Hepatocyte (in vitro differentiated cells): ENCODE data around the gene TPPP2. TPM values are rescaled to one million over a fixed set of nuclear protein-coding genes. Genes with fewer than 3 reads are reported as not detected.

Experiments
- DNase-seq: peaks from one replicate; pipeline ENCODE4 v3.0.0-alpha.2; 2016; ENCODE audit warnings: low spot score
- H2AFZ ChIP-seq: fragments of 200-600 bp; sonication (generic); 2 replicates; pipeline ENCODE4 v1.6.0; 2016; ENCODE audit warnings: antibody characterized with exemption, mild to moderate bottlenecking
- H3K27ac ChIP-seq: fragments of 200-600 bp; sonication (generic); 2 replicates; pipeline ENCODE4 v1.5.1; 2016; ENCODE audit warnings: mild to moderate bottlenecking
- H3K27me3 ChIP-seq: fragments of 200-600 bp; sonication (generic); 2 replicates; pipeline ENCODE4 v1.6.1; 2016
- H3K36me3 ChIP-seq: fragments of 200-600 bp; sonication (generic); replicated peaks from 2 replicates; pipeline ENCODE4 v1.5.1; 2016; ENCODE audit warnings: low read depth; ENCODE audit not compliant: insufficient read depth
- H3K4me1 ChIP-seq: fragments of 200-600 bp; sonication (generic); 2 replicates; pipeline ENCODE4 v1.5.1; 2016; ENCODE audit warnings: mild to moderate bottlenecking, moderate library complexity; ENCODE audit not compliant: insufficient read depth
- H3K4me2 ChIP-seq: fragments of 200-600 bp; sonication (generic); 2 replicates; pipeline ENCODE4 v1.6.0; 2016
- H3K4me3 ChIP-seq: fragments of 200-600 bp; sonication (generic); 2 replicates; pipeline ENCODE4 v1.5.1; 2016; ENCODE audit warnings: mild to moderate bottlenecking
- H3K79me2 ChIP-seq: fragments of 200-600 bp; sonication (generic); 2 replicates; pipeline ENCODE4 v1.6.0; 2017; ENCODE audit warnings: mild to moderate bottlenecking
- H3K9me2 ChIP-seq: fragments of 200-600 bp; sonication (generic); replicated peaks from 2 replicates; pipeline ENCODE4 v1.6.0; 2017; ENCODE audit warnings: mild to moderate bottlenecking; ENCODE audit not compliant: insufficient read depth
- H3K9me3 ChIP-seq: fragments of 200-600 bp; sonication (generic); 2 replicates; pipeline ENCODE4 v1.5.1; 2016; ENCODE audit warnings: low read depth, mild to moderate bottlenecking
- H4K20me1 ChIP-seq: fragments of 200-600 bp; sonication (generic); 2 replicates; pipeline ENCODE4 v1.6.0; 2016; ENCODE audit warnings: mild to moderate bottlenecking; ENCODE audit not compliant: insufficient read depth, poor library complexity, severe bottlenecking
- EZH2 ChIP-seq: fragments of 200-600 bp; sonication (generic); IDR thresholded peaks from 2 replicates; pipeline ENCODE4 v1.6.1; 2016; ENCODE audit warnings: antibody characterized with exemption, mild to moderate bottlenecking, borderline replicate concordance
- EZH2phosphoT487 ChIP-seq: fragments of 200-600 bp; sonication (generic); IDR thresholded peaks from one replicate; pipeline ENCODE4 v1.6.1; 2018; ENCODE audit warnings: antibody characterized with exemption, mild to moderate bottlenecking, low read depth, moderate library complexity; ENCODE audit not compliant: unreplicated experiment, severe bottlenecking
- WGBS: methylation state at CpG from one replicate; pipeline ENCODE4 v1.1.6; 2016; ENCODE audit warnings: low lambda C conversion rate; ENCODE audit errors: missing lambda C conversion rate; 5-methylcytosine and 5-hydroxymethylcytosine counted together
- polyA plus RNA-seq: library from polyadenylated mRNA; unstranded; fragments of >200 nt; fragmentation: Nextera tagmentation; extraction: Ambion mirVana; gene quantifications from 2 replicates; pipeline ENCODE4 v1.2.1, GENCODE V29; 2016
- total RNA-seq: library from RNA; depleted of rRNA; stranded (reverse); fragments of >200 nt; gene quantifications from 2 replicates; pipeline ENCODE4 v1.2.3, GENCODE V29; 2014
- TF ChIP-seq, protein P1 (sequence below): fragments of 200-600 bp; sonication (generic); IDR thresholded peaks from 2 replicates; pipeline ENCODE4 v1.5.1; 2016; ENCODE audit warnings: antibody characterized with exemption, mild to moderate bottlenecking; ENCODE audit not compliant: poor library complexity

Gene TPPP2
- total and polyA plus RNA-seq, 2 experiments from 2014 or later, result not detected

GRCh38 chr14:21023174-21023573, 6.8 kb upstream of the TPPP2 start:
- no peaks in the 10 kb centered on the region for H3K36me3 ChIP-seq
- H3K4me3 ChIP-seq, result no peak overlapping the region
- no peak for DNase-seq
- no peaks in the 10 kb centered on the region for H4K20me1 ChIP-seq
- no peak overlapping the region for H2AFZ ChIP-seq
- H3K9me2 ChIP-seq, result no peaks in the 10 kb centered on the region
- no peaks in the 10 kb centered on the region for H3K27me3 ChIP-seq
- H3K27ac ChIP-seq, result no peak overlapping the region
- H3K9me3 ChIP-seq, result no peaks in the 10 kb centered on the region
- 88% methylated on average over 7 of the region's 7 CpGs for WGBS
- TF ChIP-seq, protein P1, sequence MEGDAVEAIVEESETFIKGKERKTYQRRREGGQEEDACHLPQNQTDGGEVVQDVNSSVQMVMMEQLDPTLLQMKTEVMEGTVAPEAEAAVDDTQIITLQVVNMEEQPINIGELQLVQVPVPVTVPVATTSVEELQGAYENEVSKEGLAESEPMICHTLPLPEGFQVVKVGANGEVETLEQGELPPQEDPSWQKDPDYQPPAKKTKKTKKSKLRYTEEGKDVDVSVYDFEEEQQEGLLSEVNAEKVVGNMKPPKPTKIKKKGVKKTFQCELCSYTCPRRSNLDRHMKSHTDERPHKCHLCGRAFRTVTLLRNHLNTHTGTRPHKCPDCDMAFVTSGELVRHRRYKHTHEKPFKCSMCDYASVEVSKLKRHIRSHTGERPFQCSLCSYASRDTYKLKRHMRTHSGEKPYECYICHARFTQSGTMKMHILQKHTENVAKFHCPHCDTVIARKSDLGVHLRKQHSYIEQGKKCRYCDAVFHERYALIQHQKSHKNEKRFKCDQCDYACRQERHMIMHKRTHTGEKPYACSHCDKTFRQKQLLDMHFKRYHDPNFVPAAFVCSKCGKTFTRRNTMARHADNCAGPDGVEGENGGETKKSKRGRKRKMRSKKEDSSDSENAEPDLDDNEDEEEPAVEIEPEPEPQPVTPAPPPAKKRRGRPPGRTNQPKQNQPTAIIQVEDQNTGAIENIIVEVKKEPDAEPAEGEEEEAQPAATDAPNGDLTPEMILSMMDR, result no peak
- TF ChIP-seq EZH2 (no peak), EZH2phosphoT487 (no peak)
- H3K4me1 ChIP-seq, result peaks cover 16% of the 10 kb centered on the region
- peaks cover 14% of the 10 kb centered on the region for H3K79me2 ChIP-seq
- H3K4me2 ChIP-seq, result peak overlapping the region; percentile 94

DNA sequence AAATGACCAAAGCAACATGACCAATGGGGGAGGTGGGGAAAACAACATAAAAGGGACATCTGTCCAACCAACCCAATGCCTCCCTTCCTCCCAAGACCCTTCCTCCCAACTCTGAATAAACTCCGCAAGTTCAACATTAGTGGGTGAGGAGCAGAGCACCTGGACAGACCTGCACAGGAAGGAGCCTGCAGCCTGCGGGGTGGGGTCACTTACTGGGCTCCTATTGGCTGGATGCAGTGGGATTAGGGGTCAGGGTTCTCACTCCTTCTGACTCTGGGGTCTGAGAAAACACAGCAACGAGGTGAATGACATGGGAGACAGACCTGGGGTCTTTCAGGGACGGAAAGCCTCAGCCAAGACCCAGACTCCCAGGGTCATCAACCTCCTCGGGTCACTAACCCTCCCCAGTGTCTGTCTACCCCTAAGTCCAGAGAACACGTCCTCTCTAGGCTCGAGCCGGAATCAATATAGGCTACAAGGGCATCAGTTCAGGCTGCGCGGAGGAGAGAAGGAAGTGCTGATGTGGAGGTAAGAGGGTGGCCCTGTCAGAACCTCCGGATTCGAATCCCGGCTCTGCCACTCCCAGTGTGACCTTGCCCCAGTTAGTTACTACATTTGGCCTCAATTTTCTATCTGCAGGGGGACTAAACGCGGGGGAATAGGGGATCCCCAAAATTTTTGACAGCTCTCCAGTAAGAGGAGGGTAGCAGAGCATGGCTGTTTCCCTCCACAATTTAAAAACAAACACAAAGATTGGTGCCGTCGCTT, 6.0 kb upstream of the TPPP2 start:
- peak; percentile 27 for DNase-seq
- Histone ChIP-seq H4K20me1 (no peaks in the 10 kb centered on the region), H3K27ac (peak overlapping the region; percentile 82), H3K4me2 (peak overlapping the region; percentile 94), H3K79me2 (peaks cover 14% of the 10 kb centered on the region), H2AFZ (peak overlapping the region; percentile 58), H3K9me3 (no peaks in the 10 kb centered on the region), H3K4me3 (peak overlapping the region; percentile 76), H3K36me3 (no peaks in the 10 kb centered on the region), H3K4me1 (peaks cover 16% of the 10 kb centered on the region), H3K27me3 (no peaks in the 10 kb centered on the region), H3K9me2 (no peaks in the 10 kb centered on the region)
- no peak for TF ChIP-seq EZH2
- TF ChIP-seq, protein P1, result no peak
- TF ChIP-seq EZH2phosphoT487, result no peak
- 17% methylated on average over 17 of the region's 17 CpGs for WGBS

DNA sequence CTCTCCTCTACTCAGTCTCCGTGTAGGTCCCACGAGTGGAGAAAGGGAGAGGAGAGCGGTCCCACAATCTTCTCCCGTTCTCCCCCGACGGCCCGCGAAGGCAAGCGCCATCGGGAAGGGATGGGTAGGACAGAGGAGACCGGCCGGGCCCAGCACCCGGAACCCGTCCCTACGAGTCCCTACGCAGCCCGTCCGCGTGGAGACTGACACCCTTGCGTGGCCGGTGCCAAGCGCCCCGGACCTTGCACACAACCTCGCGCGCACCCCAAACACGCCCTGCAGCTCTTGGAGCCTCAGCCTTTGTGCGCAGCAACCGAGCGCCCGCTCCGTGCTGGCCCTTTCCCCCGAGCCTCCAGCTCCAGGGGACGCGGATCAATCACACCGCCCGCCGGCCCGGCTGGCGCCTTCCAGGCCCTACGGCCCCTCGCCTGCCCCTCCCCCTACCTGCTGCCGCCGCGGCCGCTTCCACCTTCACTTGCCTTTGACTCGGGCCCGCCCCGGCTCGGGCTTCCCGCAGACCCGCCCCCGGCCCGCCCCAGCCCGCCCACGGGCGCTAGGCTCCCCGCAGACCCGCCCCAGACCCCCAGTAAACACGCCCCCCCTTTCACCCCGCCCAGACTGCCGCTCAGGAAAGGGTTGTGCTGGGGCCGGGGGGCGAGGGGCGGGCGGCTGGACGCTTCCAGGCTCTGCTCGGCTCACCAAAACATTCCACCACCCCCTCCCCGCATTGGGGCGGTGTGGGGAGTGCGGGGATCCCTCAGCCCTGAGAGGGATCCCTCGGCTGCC, 5.2 kb upstream of the TPPP2 start, which contains the start of gene NDRG2:
Gene NDRG2, minus strand, starts transcription at position 477 of the 786 bp plus-strand sequence. CDS start 1,746 bp downstream, outside the sequence.
- Histone ChIP-seq H3K27me3 (no peaks in the 10 kb centered on the region), H3K9me3 (no peaks in the 10 kb centered on the region), H4K20me1 (no peaks in the 10 kb centered on the region), H2AFZ (peak within 1 kb of the TSS; percentile 58), H3K4me1 (peaks cover 16% of the 10 kb centered on the region), H3K9me2 (no peaks in the 10 kb centered on the region), H3K4me2 (peak within 1 kb of the TSS; percentile 94), H3K79me2 (peaks cover 14% of the 10 kb centered on the region), H3K36me3 (no peaks in the 10 kb centered on the region), H3K27ac (peak within 1 kb of the TSS; percentile 82), H3K4me3 (peak within 1 kb of the TSS; percentile 76)
- peak; percentile 92 for DNase-seq
- TF ChIP-seq EZH2 (no peak), EZH2phosphoT487 (no peak)
- TF ChIP-seq, protein P1, result no peak
- WGBS, result under 1% methylated on average over 45 of the region's 72 CpGs
